ENCODE data around the gene MCM8.

DNA sequence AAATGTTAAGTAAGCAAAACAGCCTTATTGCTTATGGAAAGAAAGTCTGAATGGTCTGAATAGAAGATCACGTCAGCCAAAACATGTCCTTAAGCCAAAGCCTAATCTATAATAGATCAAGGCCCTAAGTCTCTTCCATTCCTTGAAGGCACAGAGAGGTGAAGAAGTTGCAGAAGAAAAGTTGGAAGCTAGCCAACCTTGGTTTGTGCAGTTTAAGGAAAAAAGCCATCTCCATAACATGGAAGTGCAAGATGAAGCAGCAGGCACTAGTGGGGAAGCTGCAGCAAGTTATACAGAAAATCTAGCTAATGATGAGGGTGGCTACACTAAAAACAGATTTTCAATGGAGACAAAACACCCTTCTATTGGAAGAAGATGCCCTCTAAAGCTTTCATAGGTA lies 74.3 kb downstream of the MCM8 start:
- no peak for TF ChIP-seq CTCF (IDR thresholded peaks at IDR 0.05)
- TF ChIP-seq EP300 (IDR thresholded peaks at IDR 0.05), result no peak
- no peak for TF ChIP-seq POLR2A (IDR thresholded peaks at IDR 0.05)
